ENCODE data around the gene TNFRSF1A.
A peak's percentile ranks its signal among the peaks of the same experiment; 100 is the strongest.
"Not testable (repeated sequence)": the region's sequence is repeated elsewhere in the genome, so short reads cannot be mapped to it uniquely, and the experiment has no call there.

The TNFRSF1A gene

DNA sequence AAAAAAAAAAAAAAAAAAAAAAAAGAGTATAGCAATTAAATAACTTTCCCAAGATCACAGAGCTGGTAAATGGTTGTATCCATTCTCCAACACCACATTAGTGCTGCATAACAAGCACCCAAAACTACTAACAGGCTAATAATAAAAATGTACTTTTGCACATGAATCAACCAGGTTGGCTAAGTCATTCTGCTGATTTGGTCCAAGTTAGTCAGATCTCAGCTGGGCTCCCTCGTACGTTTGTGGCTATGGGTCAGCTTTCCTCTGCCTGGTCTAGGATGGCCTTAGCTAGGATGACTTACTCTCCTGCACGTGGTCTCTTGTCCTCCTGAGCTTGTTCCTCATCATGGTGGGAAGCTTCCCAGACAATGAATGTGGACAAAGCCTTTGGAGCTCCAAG, 39.3 kb downstream of the TNFRSF1A start:
- no peak for DNase-seq

DNA sequence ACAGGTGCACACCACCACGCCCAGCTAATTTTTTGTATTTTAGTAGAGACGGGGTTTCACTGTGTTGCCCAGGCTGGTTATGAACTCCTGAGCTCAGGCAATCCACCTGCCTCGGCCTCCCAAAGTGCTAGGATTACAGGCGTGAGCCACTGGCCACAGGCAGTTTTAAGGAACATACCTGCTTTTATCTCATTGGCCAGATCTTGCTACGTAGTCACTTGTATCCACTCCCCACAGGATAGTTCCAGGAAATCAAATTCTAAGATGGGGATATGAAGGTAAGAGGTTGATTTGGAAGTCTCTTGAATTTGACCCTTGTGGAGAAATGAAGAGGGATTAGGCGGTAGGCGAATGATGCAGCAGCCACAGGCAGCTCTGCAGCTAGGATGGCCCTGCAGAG, 40.2 kb downstream of the TNFRSF1A start:
- DNase-seq: no peak

DNA sequence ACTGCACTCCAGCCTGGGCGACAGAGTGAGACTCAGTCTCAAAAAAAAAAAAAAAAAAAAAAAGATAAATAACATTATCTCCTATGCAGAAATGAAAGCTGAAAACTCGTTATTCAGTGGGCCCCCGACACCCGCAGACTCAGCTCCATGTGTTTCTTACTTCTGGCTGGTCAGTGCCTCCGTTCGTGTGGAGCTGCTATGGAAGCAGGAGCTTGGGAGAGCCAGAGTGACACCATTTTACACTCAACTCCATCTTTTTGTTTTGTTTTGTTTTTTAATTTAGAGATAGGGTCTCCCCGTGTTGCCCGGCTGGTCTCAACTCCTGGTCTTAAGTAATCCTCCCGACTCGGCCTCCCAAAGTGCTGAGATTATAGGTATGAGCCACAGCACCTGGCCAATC, 44.7 kb downstream of the TNFRSF1A start:
- no peak for DNase-seq

DNA sequence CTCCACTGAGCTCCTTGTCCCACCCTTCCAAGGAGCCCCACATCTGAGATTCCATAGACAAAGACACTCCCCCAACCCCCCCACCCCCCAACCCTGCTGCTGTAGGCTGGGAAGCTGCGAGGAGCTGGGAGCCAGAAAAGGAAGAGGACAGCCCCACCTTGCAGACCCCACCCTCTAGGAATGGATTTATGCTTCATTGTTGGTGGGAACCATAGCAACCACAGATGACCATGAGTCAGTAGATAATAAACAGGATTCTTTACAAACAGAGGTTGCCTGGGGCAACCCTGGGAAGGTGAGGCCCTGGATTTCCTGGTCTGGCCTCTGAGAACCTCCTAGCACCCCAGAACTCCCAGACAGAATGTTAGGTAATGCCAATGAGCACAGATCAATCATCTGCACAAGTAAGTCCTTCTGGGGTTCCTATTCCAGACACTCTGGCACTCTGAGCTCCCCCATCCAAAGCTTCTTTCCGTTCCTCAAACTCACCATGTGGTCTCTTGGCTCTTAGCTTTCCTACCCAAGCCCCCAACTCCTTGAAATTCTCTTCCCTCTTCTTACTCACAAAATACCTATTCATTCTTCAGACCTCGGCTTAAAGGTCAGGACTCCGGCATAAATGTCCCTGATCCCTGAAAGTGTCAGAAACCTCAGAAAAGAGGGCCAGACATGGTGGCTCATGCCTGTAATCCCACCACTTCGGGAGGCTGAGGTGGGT, 46.6 kb downstream of the TNFRSF1A start:
- DNase-seq: peak; percentile 91

DNA sequence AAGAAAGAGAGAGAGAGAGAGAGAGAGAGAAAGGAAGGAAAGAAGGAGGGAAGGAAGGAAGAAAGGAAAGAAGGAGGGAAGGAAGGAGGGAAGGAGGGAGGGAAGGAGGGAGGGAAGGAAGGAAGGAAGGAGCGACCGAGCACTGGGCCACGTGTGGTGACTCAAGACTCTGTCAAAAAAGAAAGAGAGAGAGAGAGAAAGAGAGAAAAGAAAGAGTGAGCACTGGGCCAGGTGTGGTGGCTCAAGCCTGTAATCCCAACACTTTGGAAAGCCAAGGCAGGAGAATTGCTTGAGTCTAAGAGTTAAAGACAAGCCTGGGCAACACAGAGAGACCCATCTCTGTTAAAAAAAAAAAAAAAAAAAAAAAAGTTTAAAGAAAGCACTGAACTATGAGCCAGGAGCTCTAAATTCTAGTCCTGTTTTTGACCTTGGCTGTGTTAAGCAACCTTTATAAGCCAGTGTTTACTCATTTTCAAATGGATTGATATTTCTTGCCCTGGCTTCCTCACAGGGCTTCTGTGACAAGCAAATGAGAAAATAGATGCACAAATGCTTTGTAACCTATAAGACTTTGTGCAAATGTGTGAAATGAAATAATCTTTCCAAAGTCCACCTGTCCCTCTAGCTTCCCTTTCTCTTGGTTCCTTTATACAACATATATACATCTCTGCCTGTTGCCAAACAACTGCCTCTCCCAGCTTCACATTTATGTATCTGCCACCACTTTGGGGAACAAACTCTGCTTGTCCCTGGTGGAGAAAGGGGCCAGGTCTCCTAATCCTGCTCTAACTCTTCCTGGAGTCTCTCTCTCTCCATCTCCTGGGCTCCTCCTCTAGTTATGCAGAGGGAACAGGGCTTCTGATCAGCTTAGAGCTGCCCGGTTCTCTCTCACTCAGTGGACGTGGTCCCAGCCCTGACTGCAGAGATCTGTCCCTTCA, 47.5 kb downstream of the TNFRSF1A start:
- no peak for DNase-seq

DNA sequence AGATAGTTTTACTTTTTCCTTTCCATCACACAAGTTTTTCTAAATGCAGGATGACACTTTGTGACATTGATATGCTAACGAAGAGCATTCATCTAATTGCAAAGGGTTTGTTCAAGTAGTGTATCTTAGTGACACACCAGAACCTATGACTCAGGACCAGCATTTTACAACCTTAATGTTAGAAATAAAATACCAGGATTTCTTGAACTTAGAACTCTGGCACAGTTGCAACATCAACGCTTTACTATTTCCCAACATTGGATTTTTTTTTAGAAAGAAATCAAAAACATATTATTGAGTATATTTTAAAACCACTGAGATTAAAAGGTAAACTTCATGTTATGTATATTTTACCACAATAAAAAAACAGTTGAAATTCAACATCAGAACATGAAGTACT, 49.3 kb downstream of the TNFRSF1A start:
- no peak for DNase-seq

DNA sequence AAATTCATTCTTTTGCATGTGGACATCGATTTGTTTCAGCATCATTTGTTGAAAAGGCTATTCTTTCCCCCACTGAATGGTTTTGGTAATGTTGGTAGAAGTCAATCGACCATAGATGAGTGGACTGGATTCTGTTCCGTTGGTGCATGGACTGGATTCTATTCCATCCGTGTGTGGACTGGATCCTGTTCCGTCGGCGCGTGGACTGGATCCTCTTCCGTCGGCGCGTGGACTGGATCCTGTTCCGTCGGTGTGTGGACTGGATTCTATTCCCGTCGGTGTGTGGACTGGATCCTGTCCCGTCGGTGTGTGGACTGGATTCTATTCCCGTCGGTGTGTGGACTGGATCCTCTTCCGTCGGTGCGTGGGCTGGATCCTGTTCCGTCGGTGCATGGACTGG, 52.0 kb downstream of the TNFRSF1A start:
- not testable (repeated sequence) for DNase-seq

DNA sequence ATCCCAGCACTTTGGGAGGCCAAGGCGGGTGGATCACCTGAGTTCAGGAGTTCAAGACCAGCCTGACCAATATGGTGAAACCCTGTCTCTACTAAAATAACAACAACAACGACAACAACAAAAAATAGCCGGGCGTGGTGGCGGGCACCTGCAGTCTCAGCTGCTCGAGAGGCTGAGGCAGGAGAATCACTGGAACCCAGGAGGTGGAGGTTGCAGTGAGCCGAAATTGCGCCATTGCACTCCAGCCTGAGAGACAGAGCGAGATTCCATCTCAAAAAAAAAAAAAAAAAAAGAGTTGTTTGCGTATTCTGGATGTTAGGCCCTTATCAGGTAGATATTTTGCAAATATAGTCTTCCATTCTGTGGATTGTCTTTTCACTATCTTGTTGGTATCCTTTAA, 52.8 kb downstream of the TNFRSF1A start:
- not testable (repeated sequence) for DNase-seq

DNA sequence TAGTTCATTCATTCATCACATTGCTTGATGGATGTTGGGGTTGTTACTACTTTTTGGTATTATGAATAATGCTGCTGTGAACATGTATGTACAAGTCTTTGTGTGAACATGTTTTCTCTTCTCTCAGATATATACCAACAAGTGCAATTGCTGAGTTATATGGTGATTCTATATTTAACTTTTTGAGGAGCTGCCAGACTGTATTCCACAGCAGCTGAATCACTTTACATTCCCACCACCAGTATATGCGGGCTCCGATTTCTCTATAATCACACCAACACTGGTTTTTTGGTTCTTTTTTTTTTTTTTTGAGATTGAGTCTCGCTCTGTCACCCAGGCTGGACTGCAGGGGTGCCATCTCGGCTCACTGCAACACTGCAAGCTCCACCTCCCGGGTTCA, 53.6 kb downstream of the TNFRSF1A start:
- no peak for DNase-seq

DNA sequence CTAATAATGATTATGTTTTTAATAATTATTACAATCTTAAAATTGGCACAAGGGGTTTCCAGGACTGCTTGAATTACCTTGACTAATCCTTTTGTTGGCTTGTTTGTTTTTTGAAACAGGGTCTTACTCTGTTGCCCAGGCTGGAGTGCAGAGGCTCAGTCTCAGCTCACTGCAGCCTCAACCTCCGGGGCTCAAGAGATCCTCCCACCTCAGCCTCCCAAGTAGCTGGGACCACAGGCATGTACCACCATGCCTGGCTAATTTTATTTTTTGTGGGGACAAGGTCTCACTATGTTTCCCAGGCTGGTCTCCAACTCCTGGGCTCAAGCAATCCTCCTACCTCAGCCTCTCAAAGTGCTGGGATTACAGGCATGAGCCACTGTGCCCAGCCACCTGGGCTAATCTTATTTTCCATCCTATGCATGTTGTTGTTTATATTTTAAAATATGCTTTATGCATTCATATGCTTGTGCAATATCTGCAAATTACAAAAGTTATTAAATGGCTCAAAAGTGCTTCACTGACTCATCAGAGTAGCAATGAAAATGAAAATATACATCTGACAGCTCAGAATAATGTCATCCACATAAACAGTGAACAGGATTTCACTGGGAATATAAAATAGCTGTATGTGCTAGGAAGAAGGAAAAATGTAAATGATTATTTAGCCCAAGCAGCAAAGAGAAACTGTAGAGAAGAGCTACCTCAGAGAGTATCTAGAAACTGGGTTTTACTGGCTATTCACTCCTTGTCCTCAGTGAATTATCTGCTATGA, 56.2 kb downstream of the TNFRSF1A start:
- DNase-seq: no peak

DNA sequence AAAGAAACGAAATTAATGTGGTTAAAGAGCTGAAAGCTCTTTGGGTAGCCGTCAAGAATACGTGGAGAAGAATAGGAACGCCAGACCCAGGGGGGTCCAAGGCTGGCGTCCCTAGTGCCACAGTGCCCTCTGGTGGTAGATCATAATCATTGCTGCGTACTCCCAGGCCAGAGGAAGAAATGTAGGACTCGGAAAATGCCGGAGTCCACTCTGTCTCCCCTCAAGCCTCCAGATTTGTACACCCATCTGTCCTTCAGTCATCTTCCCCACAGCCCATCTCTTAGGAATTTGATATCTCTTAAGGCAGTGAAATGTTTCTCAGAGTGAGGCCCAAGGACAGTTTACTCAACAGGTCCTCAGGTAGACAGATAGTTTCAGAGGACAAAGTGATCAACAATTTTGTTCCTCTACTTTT, 56.8 kb downstream of the TNFRSF1A start:
- peak; percentile 66 for DNase-seq

DNA sequence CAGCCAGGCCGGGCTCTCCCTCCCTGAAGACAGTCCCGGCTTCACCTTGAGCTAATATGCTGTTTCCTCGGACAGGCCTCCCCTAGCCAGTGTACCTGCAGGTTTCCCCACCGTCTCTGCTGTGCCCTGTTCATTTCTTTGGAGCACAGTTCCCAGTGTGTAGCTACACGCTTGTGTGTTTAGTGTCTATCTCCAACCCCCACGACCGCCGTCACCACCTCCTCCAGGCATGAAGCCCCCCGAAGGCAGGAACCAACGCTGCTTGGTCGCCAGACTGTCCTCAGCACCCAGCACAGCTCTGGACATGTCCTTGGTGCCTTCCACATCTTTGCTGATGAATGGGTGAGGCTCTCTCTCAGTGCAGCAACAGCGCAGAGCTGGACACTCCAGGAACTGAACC, 57.6 kb downstream of the TNFRSF1A start:
- DNase-seq: no peak

DNA sequence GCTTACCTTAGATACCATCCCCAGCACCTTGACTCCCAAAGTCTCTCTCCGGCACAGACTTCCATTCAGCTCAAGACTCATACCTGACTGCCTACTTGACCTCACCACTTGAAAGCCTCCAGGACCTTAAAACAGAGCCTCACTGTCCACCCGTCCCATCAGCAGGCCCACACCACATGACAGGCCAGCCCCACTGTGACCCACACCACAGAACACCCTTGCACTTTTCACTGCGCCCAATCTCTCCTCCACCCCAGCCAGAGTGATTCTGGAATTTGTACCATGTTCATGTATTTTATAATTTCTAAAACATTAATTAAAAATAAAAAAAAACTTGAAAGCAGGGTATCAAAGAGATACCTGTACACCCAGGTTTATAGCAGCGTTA, 59.4 kb downstream of the TNFRSF1A start:
- DNase-seq: no peak

DNA sequence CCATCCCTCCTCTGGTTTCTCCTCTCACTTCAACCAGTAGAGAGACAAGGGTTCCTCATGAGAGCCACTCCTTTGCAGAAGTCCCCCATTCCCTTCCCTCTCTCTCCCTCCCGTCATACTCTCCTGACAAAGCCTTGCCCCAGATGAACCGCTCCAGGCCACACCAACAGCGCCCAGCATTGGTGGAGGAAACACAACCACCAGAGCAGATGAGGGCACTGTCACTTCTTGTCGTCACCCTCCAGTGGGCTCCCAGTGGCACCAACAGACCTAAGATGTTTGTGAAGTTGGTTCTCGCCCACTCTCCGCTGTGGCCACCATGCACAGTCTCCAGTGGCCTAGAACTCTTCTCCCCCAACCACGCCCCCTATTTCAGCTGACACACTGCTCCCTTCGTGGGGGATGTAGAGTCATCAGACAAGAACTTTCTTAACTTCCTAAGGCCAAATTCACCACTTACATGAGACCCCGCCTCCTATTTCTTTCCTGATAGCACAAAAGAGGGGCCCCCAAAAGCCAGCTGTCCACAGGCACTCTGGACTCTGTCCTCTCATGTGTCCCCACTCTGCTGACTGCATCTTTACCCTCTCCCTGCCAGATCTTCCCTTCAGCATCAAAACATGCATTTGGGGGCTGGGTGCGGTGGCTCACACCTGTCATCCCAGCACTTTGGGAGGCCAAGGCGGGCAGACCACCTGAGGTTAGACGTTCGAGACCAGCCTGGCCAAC, 60.6 kb downstream of the TNFRSF1A start:
- no peak for DNase-seq

DNA sequence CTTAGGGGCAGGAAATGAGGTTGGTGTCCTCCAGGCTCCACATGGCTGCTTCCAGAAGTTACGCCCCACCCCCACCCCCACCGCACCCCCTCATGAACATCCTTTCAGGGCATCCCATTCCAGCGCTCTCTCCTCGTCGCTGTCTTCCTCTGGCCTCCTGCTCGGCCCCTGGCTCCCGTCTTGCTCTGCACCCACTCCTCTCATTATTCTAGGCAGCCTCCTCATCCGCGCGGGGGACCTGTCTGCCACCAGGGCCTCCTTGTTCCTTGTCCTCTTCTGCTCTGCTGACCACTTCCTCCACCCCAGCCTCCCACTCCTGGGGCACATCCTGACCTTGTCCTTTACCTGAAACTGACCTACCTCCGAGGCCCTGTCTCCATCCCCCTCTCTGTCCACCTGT, 61.2 kb downstream of the TNFRSF1A start:
- no peak for DNase-seq

DNA sequence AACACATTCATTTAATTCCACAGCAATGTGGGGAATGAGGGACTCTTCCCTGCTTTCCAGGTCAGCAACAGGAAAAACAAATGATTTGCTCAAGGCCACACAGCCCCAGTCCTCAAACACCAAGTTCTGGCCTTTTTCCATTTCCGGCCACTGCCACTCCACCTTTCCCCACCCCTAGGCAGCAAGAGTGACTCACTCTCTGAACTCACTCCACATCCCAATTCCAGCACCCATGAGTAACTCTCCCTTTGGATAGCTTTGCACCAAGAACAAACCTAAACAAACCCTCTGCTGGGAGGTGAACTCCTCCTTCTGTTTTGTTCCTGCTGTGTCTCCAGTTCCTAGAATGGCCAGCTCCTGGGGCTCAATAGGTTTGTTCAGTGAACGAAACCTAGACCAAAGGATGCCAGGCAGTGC, 61.8 kb downstream of the TNFRSF1A start:
- DNase-seq: peak; percentile 74

DNA sequence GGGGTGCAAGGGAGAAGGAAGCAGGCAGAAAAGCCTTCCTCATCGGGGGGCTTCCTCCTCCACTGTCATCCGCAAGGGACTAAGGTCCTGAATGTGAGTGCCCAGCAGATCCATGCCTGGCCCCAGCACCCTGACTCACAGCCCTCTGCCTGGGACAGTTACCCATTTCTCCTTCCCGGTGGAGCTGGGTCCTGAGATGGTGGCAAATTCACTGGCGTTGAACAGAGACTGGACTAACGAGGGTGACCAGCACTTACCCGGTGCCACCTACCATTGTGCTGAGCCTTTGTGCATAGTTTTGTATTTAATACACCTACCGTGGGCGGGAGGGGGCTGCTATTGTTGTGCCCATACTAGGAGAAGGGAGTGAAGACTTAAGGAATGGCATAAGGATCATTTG, 62.2 kb downstream of the TNFRSF1A start:
- DNase-seq: peak; percentile 38

DNA sequence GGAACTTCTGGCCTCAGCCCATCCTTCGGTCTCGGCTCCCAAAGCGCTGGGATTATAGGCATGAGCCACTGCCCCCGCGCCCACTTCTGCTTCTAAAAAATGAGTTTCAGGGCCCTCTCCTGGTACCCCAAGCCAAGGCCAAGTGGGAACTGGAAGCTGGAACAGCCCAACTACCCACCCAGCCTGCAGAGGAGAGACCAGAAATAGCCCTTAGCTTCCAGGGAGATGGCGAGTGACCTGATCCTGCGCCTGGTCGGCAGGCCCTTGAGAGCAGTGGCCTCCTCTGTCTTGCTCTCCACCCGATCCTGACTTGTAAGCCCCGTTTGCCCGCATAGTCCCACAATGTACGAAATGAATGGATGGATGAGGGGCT, 62.6 kb downstream of the TNFRSF1A start:
- DNase-seq: no peak

Measured in T1000 (cell line).